Esophagus muscularis mucosa (tissue), 4 donors: Measurements from ENCODE around the gene XYLB. TPM values are rescaled to one million over a fixed set of nuclear protein-coding genes. Genes with fewer than 3 reads are reported as not detected.

Experiments used
- DNase-seq: peaks from one replicate; pipeline ENCODE4 v3.0.0-alpha.2; 2017; ENCODE audit errors: extremely low spot score
- H3K27ac ChIP-seq, 4 donors: fragments of 200-600 bp; sonication (generic); replicated peaks in 1 of 4; 1 replicate in 3 of 4; 2 replicates in 1 of 4; pipeline ENCODE4 v1.5.1; 2016 to 2019; ENCODE audit warnings: mild to moderate bottlenecking in 1 of 4
- H3K27me3 ChIP-seq, 4 donors: fragments of 200-600 bp; sonication (generic); one replicate each; pipeline versions ENCODE4 v1.5.1 to v1.6.0; 2016 to 2019
- H3K36me3 ChIP-seq, 4 donors: fragments of 200-600 bp; sonication (generic); one replicate each; pipeline ENCODE4 v1.5.1; 2016 to 2019
- H3K4me1 ChIP-seq, 4 donors: fragments of 200-600 bp; sonication (generic); one replicate each; pipeline ENCODE4 v1.5.1; 2016 to 2019
- H3K4me3 ChIP-seq, 4 donors: fragments of 200-600 bp; sonication (generic); 1 replicate in 2 of 4; 2 replicates in 2 of 4; pipeline ENCODE4 v1.5.1; 2016 to 2019; ENCODE audit warnings: mild to moderate bottlenecking in 4 of 4, moderate library complexity in 1 of 4
- H3K9me3 ChIP-seq, 4 donors: fragments of 200-600 bp; sonication (generic); 1 replicate in 3 of 4; 2 replicates in 1 of 4; pipeline ENCODE4 v1.5.1; 2016 to 2019
- CTCF ChIP-seq, 3 experiments: fragments of 200-600 bp in 2 of 3; fragments of 450-650 bp in 1 of 3; sonication (generic) in 2 of 3; IDR thresholded peaks; one replicate each; pipeline ENCODE4 v1.5.1; 2017 to 2019; ENCODE audit warnings: antibody characterized with exemption in 3 of 3, mild to moderate bottlenecking in 2 of 3, moderate library complexity in 1 of 3
- EP300 ChIP-seq: sonication (generic); formaldehyde crosslinking; IDR thresholded peaks from one replicate; pipeline ENCODE4 v1.6.1; 2017; ENCODE audit warnings: antibody characterized with exemption
- POLR2A ChIP-seq: fragments of 450-650 bp; IDR thresholded peaks from one replicate; pipeline ENCODE4 v1.6.1; 2017; ENCODE audit warnings: antibody characterized with exemption, moderate library complexity, mild to moderate bottlenecking, low read depth
- POLR2AphosphoS5 ChIP-seq, 2 donors: sonication (generic); formaldehyde crosslinking; IDR thresholded peaks; one replicate each; pipeline ENCODE4 v1.6.1; 2017; ENCODE audit warnings: antibody characterized with exemption in 2 of 2
- WGBS: methylation state at CpG from one replicate; pipeline ENCODE4 v1.1.5; 2018; 5-methylcytosine and 5-hydroxymethylcytosine counted together
- intact Hi-C: fragments of 100-400 bp; cut with DNase I; formaldehyde crosslinking; loops from one replicate; pipeline ENCODE4 v1.15.1; 2023
- total RNA-seq, 4 donors: library from RNA; depleted of rRNA; stranded (reverse); fragments of >200 nt; gene quantifications; one replicate each; pipeline versions ENCODE4 v1.1.0 to v1.2.1, GENCODE V29; 2016

Gene XYLB
- total RNA-seq, 4 donors from 2014 or later = 0.65 to 2.5 (median 1.2) TPM

- DNase-seq = no peak
- Histone ChIP-seq H3K4me1 (peaks cover 5 to 20% (median 18%) of the 10 kb centered on the region in 4 donors), H3K9me3 (no peaks in the 10 kb centered on the region), H3K27ac (no peak overlapping the region), H3K36me3 (no peaks in the 10 kb centered on the region), H3K27me3 (no peaks in the 10 kb centered on the region), H3K4me3 (no peak overlapping the region)
- 94% methylated on average over 3 of the region's 3 CpGs for WGBS
- TF ChIP-seq POLR2AphosphoS5 (IDR thresholded peaks at IDR 0.05) (no peak), CTCF (IDR thresholded peaks at IDR 0.05) (no peak), POLR2A (no peak), EP300 (no peak)
- intact Hi-C loops = loop anchor here (10.0 kb wide), 1 partner anchor 301 kb away; the partner anchor contains the start of gene SCN5A
Observed at GRCh38 chr3:38343797-38344594, 2.6 kb upstream of the XYLB start.

- 63% methylated on average over 3 of the region's 10 CpGs for WGBS
- Histone ChIP-seq H3K27ac (peak overlapping the region in 3 of 4 donors; percentile 42 to 69 (median 64)), H3K4me3 (peak overlapping the region; percentile 62 to 88 (median 75)), H3K4me1 (peaks cover 5 to 20% (median 18%) of the 10 kb centered on the region in 4 donors), H3K9me3 (no peaks in the 10 kb centered on the region), H3K27me3 (no peaks in the 10 kb centered on the region), H3K36me3 (no peaks in the 10 kb centered on the region)
- TF ChIP-seq CTCF (IDR thresholded peaks at IDR 0.05) (no peak), EP300 (no peak), POLR2A (no peak)
- DNase-seq = no peak
- intact Hi-C loops = loop anchor here (2.0 to 10.0 kb wide), 3 partner anchors 133 to 299 kb away; partner anchors contain the start of gene SCN5A
Observed at GRCh38 chr3:38345879-38346586, 552 bp upstream of the XYLB start.

GRCh38 chr3:38347421-38348200, 1.0 kb downstream of the XYLB start:
- H3K27ac ChIP-seq = peak overlapping the region in 1 of 4 donors; percentile 64
- intact Hi-C loops = loop anchor here (2.0 to 10.0 kb wide), 3 partner anchors 131 to 297 kb away; partner anchors contain the start of gene SCN5A

More at GRCh38 chr3:38347421-38348200, 1.0 kb downstream of the XYLB start:
- Histone ChIP-seq H3K36me3 (no peaks in the 10 kb centered on the region), H3K27me3 (no peaks in the 10 kb centered on the region), H3K9me3 (no peaks in the 10 kb centered on the region), H3K4me3 (peak overlapping the region; percentile 62 to 88 (median 75)), H3K4me1 (peaks cover 5 to 20% (median 18%) of the 10 kb centered on the region in 4 donors)
- no peak for DNase-seq
- TF ChIP-seq EP300 (no peak), POLR2A (no peak), POLR2AphosphoS5 (IDR thresholded peaks at IDR 0.05) (no peak), CTCF (IDR thresholded peaks at IDR 0.05) (no peak)
- 83% methylated on average over 18 of the region's 19 CpGs for WGBS
